CD8-positive, alpha-beta memory T cell (primary cell): Measurements from ENCODE around the gene IKZF1. TPM values are rescaled to one million over a fixed set of nuclear protein-coding genes. Genes with fewer than 3 reads are reported as not detected.

Source experiments
- CTCF ChIA-PET: fragments of 350-600 bp; sonication (Branson Sonifier 250); formaldehyde crosslinking; loops from one replicate; lab custom pipeline; 2021; ENCODE audit warnings: antibody characterized with exemption; lab: Charles Lee
- POLR2A ChIA-PET: fragments of 350-600 bp; sonication (Branson Sonifier 250); formaldehyde crosslinking; loops from one replicate; lab custom pipeline; 2021; ENCODE audit warnings: antibody characterized with exemption; lab: Charles Lee
- DNase-seq, 5 donors: peaks; one replicate each; pipeline versions ENCODE4 v3.0.0 to v3.0.0-alpha.2; 2020 to 2022; ENCODE audit warnings: mixed read lengths in 1 of 5
- H3K27ac ChIP-seq: one replicate; pipeline ENCODE4 v1.7.0; 2013; ENCODE audit warnings: low read depth, mild to moderate bottlenecking, low read length, moderate library complexity
- H3K27me3 ChIP-seq: 2 replicates; pipeline ENCODE4 v1.7.0; 2013; ENCODE audit warnings: low read length, mild to moderate bottlenecking; ENCODE audit not compliant: insufficient read depth, poor library complexity, severe bottlenecking
- H3K36me3 ChIP-seq: 2 replicates; pipeline ENCODE4 v1.7.0; 2013; ENCODE audit warnings: mild to moderate bottlenecking, low read length, moderate library complexity; ENCODE audit not compliant: insufficient read depth
- H3K4me1 ChIP-seq: 2 replicates; pipeline ENCODE4 v1.7.0; 2013; ENCODE audit warnings: mild to moderate bottlenecking, low read length, moderate library complexity; ENCODE audit not compliant: insufficient read depth
- H3K4me3 ChIP-seq: 2 replicates; pipeline ENCODE4 v1.7.0; 2013; ENCODE audit warnings: mild to moderate bottlenecking, low read length
- H3K9me3 ChIP-seq: 2 replicates; pipeline ENCODE4 v1.7.0; 2013; ENCODE audit warnings: mild to moderate bottlenecking, low read length
- H3K27ac Mint-ChIP-seq, 8 donors: one replicate each; pipeline ENCODE4 v1.8.0; 2020 to 2021; ENCODE audit warnings: mixed read lengths in 8 of 8, mild to moderate bottlenecking in 6 of 8, inconsistent platforms in 3 of 8, moderate library complexity in 3 of 8
- H3K27me3 Mint-ChIP-seq, 2 donors: one replicate each; pipeline ENCODE4 v1.8.0; 2020 to 2021; ENCODE audit warnings: mixed read lengths in 2 of 2, mild to moderate bottlenecking in 1 of 2, moderate library complexity in 1 of 2
- H3K36me3 Mint-ChIP-seq, 3 donors: one replicate each; pipeline ENCODE4 v1.8.0; 2020 to 2021; ENCODE audit warnings: mixed read lengths in 3 of 3, inconsistent platforms in 1 of 3, mild to moderate bottlenecking in 1 of 3
- H3K4me1 Mint-ChIP-seq, 3 donors: one replicate each; pipeline ENCODE4 v1.8.0; 2020 to 2021; ENCODE audit warnings: mixed read lengths in 3 of 3, inconsistent platforms in 1 of 3, mild to moderate bottlenecking in 1 of 3
- H3K4me3 Mint-ChIP-seq, 7 donors: one replicate each; pipeline ENCODE4 v1.8.0; 2020 to 2021; ENCODE audit warnings: mixed read lengths in 7 of 7, mild to moderate bottlenecking in 6 of 7, moderate library complexity in 4 of 7, inconsistent platforms in 2 of 7
- H3K9me3 Mint-ChIP-seq, 5 donors: one replicate each; pipeline ENCODE4 v1.8.0; 2020 to 2022; ENCODE audit warnings: mixed read lengths in 5 of 5, mild to moderate bottlenecking in 3 of 5, moderate library complexity in 2 of 5, inconsistent platforms in 1 of 5
- polyA plus RNA-seq: library from polyadenylated mRNA; unstranded; fragments of 300-500 nt; fragmentation: Illumina TruSeq; gene quantifications from one replicate; pipeline ENCODE4 v1.2.3, GENCODE V29; 2021
- total RNA-seq, 2 experiments: library from RNA; stranded (reverse); gene quantifications; one replicate each; pipeline ENCODE4 v1.2.3, GENCODE V29; 2021

IKZF1 gene
- total and polyA plus RNA-seq, 3 experiments from 2014 or later = 225 to 238 (median 226) TPM

- H3K4me1 ChIP-seq = peaks cover 95% of the 10 kb centered on the region
Measured at GRCh38 chr7:50351267-50351666, 46.8 kb downstream of the IKZF1 start.

GRCh38 chr7:50352282-50352681 is 47.8 kb downstream of the IKZF1 start:
- ChIA-PET POLR2A (interaction anchor here (0.6 to 4.2 kb wide), 12 partner anchors 9 to 147 kb away, joined by 3 to 30 read pairs (median 8); partner anchors contain the start of gene IKZF1), CTCF (interaction anchor here (1.2 to 40.0 kb wide), 7 partner anchors 8 to 146 kb away, joined by 3 to 815 read pairs (median 12); partner anchors contain the start of gene IKZF1)
- peak in 3 of 5 donors; percentile 46 to 77 (median 63) for DNase-seq
- H3K27ac ChIP-seq = peak overlapping the region; percentile 73
- Mint-ChIP-seq H3K36me3 (peaks cover 9 to 83% (median 28%) of the 10 kb centered on the region in 3 donors), H3K4me3 (peak overlapping the region; percentile 59 to 90 (median 68)), H3K4me1 (peaks cover 93 to 99% (median 98%) of the 10 kb centered on the region in 3 donors), H3K27me3 (no peaks in the 10 kb centered on the region), H3K27ac (peak overlapping the region in 7 of 8 donors; percentile 92 to 100 (median 96)), H3K9me3 (no peaks in the 10 kb centered on the region)
- H3K27me3 ChIP-seq = no peaks in the 10 kb centered on the region
- no peaks in the 10 kb centered on the region for H3K9me3 ChIP-seq
- peaks cover 38% of the 10 kb centered on the region for H3K36me3 ChIP-seq
- peaks cover 95% of the 10 kb centered on the region for H3K4me1 ChIP-seq
- peak overlapping the region; percentile 47 for H3K4me3 ChIP-seq

More at GRCh38 chr7:50351267-50351666, 46.8 kb downstream of the IKZF1 start:
- Histone ChIP-seq H3K4me3 (peak overlapping the region; percentile 47), H3K27ac (peak overlapping the region; percentile 73), H3K9me3 (no peaks in the 10 kb centered on the region), H3K27me3 (no peaks in the 10 kb centered on the region), H3K36me3 (peaks cover 38% of the 10 kb centered on the region)
- POLR2A ChIA-PET = interaction anchor here (0.6 to 4.2 kb wide), 14 partner anchors 9 to 85 kb away, joined by 3 to 30 read pairs (median 6); partner anchors contain the start of gene IKZF1
- no peaks in the 10 kb centered on the region for H3K9me3 Mint-ChIP-seq
- DNase-seq = peak in 2 of 5 donors; percentile 31 to 62
- H3K4me3 Mint-ChIP-seq = peak overlapping the region; percentile 59 to 90 (median 68)
- peaks cover 9 to 81% (median 33%) of the 10 kb centered on the region in 3 donors for H3K36me3 Mint-ChIP-seq
- CTCF ChIA-PET = interaction anchor here (1.2 to 40.0 kb wide), 6 partner anchors 12 to 145 kb away, joined by 3 to 815 read pairs (median 9); partner anchors contain the start of gene IKZF1
- peaks cover 93 to 99% (median 98%) of the 10 kb centered on the region in 3 donors for H3K4me1 Mint-ChIP-seq
- H3K27me3 Mint-ChIP-seq = no peaks in the 10 kb centered on the region
- H3K27ac Mint-ChIP-seq = peak overlapping the region in 7 of 8 donors; percentile 92 to 100 (median 96)

DNA sequence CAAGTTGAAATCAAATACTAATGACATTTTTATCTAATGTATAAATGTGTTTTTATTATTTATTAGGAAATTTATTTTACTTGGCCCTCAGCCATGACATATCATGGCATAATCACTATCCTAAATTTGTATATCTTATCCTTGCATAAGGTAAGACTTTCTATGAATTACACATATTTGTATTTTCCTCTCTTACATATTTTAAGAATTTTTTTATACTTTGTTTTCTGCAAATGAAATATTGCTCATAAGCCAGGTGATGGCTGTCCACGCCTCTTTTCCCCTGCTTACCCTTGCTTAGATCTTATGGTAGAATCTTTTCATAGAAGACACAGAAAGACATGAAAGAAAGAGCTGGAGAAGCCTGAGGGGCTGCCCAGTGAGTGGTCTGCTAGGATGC is 48.2 kb downstream of the IKZF1 start:
- Histone ChIP-seq H3K4me3 (peak overlapping the region; percentile 13), H3K27ac (peak overlapping the region; percentile 73), H3K4me1 (peaks cover 96% of the 10 kb centered on the region), H3K9me3 (no peaks in the 10 kb centered on the region), H3K36me3 (peaks cover 38% of the 10 kb centered on the region), H3K27me3 (no peaks in the 10 kb centered on the region)
- Mint-ChIP-seq H3K4me1 (peaks cover 93 to 99% (median 98%) of the 10 kb centered on the region in 3 donors), H3K36me3 (peaks cover 5 to 85% (median 30%) of the 10 kb centered on the region in 3 donors), H3K4me3 (peak overlapping the region in 6 of 7 donors; percentile 52 to 83 (median 60)), H3K27me3 (no peaks in the 10 kb centered on the region), H3K9me3 (no peaks in the 10 kb centered on the region), H3K27ac (peak overlapping the region in 7 of 8 donors; percentile 89 to 100 (median 96))
- ChIA-PET CTCF (interaction anchor here (1.2 to 40.0 kb wide), 6 partner anchors 8 to 147 kb away, joined by 3 to 815 read pairs (median 14); partner anchors contain the start of gene IKZF1), POLR2A (interaction anchor here (0.8 to 4.2 kb wide), 6 partner anchors 14 to 174 kb away, joined by 3 to 26 read pairs (median 4); no protein-coding TSS in a partner anchor)
- no peak for DNase-seq

DNA sequence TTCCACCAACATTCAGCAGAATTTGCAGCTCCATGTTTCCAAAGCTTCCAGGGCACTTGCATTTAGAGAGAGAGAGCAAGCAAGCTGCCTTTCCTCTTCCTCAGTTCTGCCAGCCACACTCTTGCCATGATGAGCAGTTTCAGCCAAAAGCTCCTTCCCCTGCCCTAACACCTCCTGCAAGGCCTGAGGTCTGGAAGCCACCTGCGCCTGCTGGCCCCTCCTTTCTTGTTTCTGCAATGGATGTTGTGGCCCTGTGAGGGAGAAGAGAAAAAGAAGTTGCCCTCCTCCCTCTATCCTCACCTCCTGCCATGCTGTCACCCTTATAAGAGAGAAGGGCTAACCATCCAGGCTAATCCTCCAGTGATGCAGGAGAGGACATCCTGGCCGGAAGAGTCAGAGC is 48.7 kb downstream of the IKZF1 start:
- CTCF ChIA-PET = interaction anchor here (2.2 to 40.0 kb wide), 4 partner anchors 10 to 147 kb away, joined by 12 to 815 read pairs (median 39); partner anchors contain the start of gene IKZF1
- peaks cover 38% of the 10 kb centered on the region for H3K36me3 ChIP-seq
- peak in 1 of 5 donors; percentile 39 for DNase-seq
- H3K27me3 Mint-ChIP-seq = no peaks in the 10 kb centered on the region
- H3K4me1 Mint-ChIP-seq = peaks cover 93 to 99% (median 98%) of the 10 kb centered on the region in 3 donors
- no peaks in the 10 kb centered on the region for H3K9me3 Mint-ChIP-seq
- peaks cover 4 to 85% (median 32%) of the 10 kb centered on the region in 3 donors for H3K36me3 Mint-ChIP-seq
- H3K4me3 ChIP-seq = peak overlapping the region; percentile 13
- no peaks in the 10 kb centered on the region for H3K27me3 ChIP-seq
- H3K9me3 ChIP-seq = no peaks in the 10 kb centered on the region
- POLR2A ChIA-PET = interaction anchor here (0.8 to 2.1 kb wide), 5 partner anchors 20 to 174 kb away, joined by 3 to 6 read pairs (median 3); no protein-coding TSS in a partner anchor
- peak overlapping the region in 6 of 7 donors; percentile 52 to 83 (median 60) for H3K4me3 Mint-ChIP-seq
- H3K4me1 ChIP-seq = peaks cover 96% of the 10 kb centered on the region
- H3K27ac ChIP-seq = no peak overlapping the region
- H3K27ac Mint-ChIP-seq = peak overlapping the region in 7 of 8 donors; percentile 89 to 100 (median 96)

DNA sequence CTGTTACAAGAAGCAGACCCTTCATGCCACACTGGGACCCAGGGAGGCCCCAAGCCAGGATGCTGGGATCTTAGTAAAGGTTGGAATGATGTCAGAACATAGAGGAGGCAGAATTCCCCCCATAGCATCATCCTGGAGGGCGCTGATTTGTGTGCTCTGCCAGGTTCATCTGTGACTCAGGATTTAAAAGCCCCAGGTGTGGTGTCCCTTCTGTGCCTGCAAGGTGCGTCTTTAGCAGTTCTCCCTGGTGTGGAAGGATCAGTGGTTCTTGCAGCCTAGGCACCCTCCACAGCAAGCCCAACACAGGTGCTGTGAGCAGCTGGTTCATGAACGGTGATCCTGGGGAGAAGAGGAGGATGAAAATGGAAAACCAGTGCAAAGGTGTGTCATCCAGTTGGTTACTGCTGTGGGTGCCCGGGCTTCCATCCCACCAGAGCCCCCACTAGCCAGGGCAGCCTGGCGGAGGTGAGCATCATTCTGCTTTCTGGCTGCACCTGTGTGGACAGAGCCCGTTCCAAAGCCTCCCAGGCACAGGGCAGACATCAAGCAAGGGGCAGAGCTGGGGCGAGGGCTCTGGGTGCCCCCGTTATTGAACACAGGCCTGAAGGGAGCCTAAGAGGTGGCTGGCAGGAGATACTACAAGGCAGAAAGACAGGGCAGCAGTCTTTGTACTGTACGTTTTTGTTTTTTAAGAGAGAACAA is 49.5 kb downstream of the IKZF1 start:
- CTCF ChIA-PET = interaction anchor here (1.1 to 40.0 kb wide), 3 partner anchors 10 to 38 kb away, joined by 5 to 815 read pairs (median 16); partner anchors contain the start of gene IKZF1
- Mint-ChIP-seq H3K27ac (peak overlapping the region in 7 of 8 donors; percentile 89 to 100 (median 96)), H3K9me3 (no peaks in the 10 kb centered on the region), H3K4me1 (peaks cover 92 to 99% (median 98%) of the 10 kb centered on the region in 3 donors), H3K27me3 (no peaks in the 10 kb centered on the region), H3K4me3 (peak overlapping the region in 6 of 7 donors; percentile 18 to 83 (median 59)), H3K36me3 (peaks cover 2 to 84% (median 33%) of the 10 kb centered on the region in 3 donors)
- Histone ChIP-seq H3K27ac (no peak overlapping the region), H3K4me1 (peaks cover 96% of the 10 kb centered on the region), H3K27me3 (no peaks in the 10 kb centered on the region), H3K36me3 (peaks cover 33% of the 10 kb centered on the region), H3K9me3 (no peaks in the 10 kb centered on the region), H3K4me3 (no peak overlapping the region)
- POLR2A ChIA-PET = interaction anchor here (1.7 to 3.1 kb wide), 2 partner anchors 8 to 21 kb away, joined by 3 to 12 read pairs; no protein-coding TSS in a partner anchor
- DNase-seq = peak in 1 of 5 donors; percentile 47

DNA sequence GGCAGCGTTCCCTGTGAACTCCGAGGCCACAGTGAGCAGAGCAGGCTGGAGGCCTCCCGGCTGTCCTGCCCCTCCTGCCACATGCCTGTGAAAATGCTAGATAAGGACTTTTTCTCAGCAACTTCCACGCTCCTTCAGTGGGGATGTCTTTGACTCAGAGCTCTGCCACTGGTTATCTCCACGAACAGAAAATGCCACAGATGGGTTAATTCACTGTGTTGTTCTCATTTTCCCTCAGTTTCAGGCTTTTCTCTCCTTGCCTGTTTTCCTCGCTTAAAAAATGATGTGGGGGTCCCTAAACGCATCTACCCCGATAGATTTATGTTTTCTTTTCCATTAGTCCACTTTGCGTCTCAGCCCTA is 51.3 kb downstream of the IKZF1 start:
- Histone ChIP-seq H3K36me3 (peaks cover 36% of the 10 kb centered on the region), H3K4me3 (no peak overlapping the region), H3K9me3 (no peaks in the 10 kb centered on the region), H3K4me1 (peaks cover 96% of the 10 kb centered on the region), H3K27me3 (no peaks in the 10 kb centered on the region), H3K27ac (peak overlapping the region; percentile 45)
- H3K27ac Mint-ChIP-seq = peak overlapping the region in 7 of 8 donors; percentile 97 to 100 (median 100)
- peak overlapping the region in 3 of 7 donors; percentile 53 to 62 (median 55) for H3K4me3 Mint-ChIP-seq
- peaks cover 92 to 99% (median 98%) of the 10 kb centered on the region in 3 donors for H3K4me1 Mint-ChIP-seq
- H3K27me3 Mint-ChIP-seq = no peaks in the 10 kb centered on the region
- no peaks in the 10 kb centered on the region for H3K9me3 Mint-ChIP-seq
- POLR2A ChIA-PET = interaction anchor here (1.4 to 3.1 kb wide), 3 partner anchors 9 to 22 kb away, joined by 3 to 12 read pairs (median 3); no protein-coding TSS in a partner anchor
- CTCF ChIA-PET = interaction anchor here (1.0 to 40.0 kb wide), 6 partner anchors 9 to 62 kb away, joined by 3 to 815 read pairs (median 6); partner anchors contain the start of gene IKZF1
- peaks cover 7 to 88% (median 35%) of the 10 kb centered on the region in 3 donors for H3K36me3 Mint-ChIP-seq
- no peak for DNase-seq

GRCh38 chr7:50356212-50356944 is 51.9 kb downstream of the IKZF1 start:
- H3K27ac ChIP-seq = peak overlapping the region; percentile 45
- peak overlapping the region in 7 of 8 donors; percentile 97 to 100 (median 100) for H3K27ac Mint-ChIP-seq
- H3K9me3 Mint-ChIP-seq = no peaks in the 10 kb centered on the region
- H3K9me3 ChIP-seq = no peaks in the 10 kb centered on the region
- peaks cover 97% of the 10 kb centered on the region for H3K4me1 ChIP-seq
- DNase-seq = no peak
- ChIA-PET POLR2A (interaction anchor here (1.4 to 3.1 kb wide), 3 partner anchors 10 to 23 kb away, joined by 3 to 12 read pairs (median 3); no protein-coding TSS in a partner anchor), CTCF (interaction anchor here (1.0 to 40.0 kb wide), 5 partner anchors 10 to 62 kb away, joined by 3 to 815 read pairs (median 7); partner anchors contain the start of gene IKZF1)
- peak overlapping the region; percentile 45 to 64 (median 60) for H3K4me3 Mint-ChIP-seq
- H3K27me3 ChIP-seq = no peaks in the 10 kb centered on the region
- peak overlapping the region; percentile 17 for H3K4me3 ChIP-seq
- H3K4me1 Mint-ChIP-seq = peaks cover 92 to 99% (median 98%) of the 10 kb centered on the region in 3 donors
- H3K36me3 ChIP-seq = peaks cover 36% of the 10 kb centered on the region
- H3K27me3 Mint-ChIP-seq = no peaks in the 10 kb centered on the region
- H3K36me3 Mint-ChIP-seq = peaks cover 7 to 90% (median 39%) of the 10 kb centered on the region in 3 donors
